GM06990 (cell line): Measurements from ENCODE around the gene UBE3C.

Experiments used
- DNase-seq: peaks from one replicate; pipeline ENCODE4 v3.0.0-alpha.2; 2011; ENCODE audit not compliant: insufficient read length; ENCODE audit errors: extremely low read depth
- H3K27me3 ChIP-seq: replicated peaks from 2 replicates; pipeline ENCODE4 v1.6.0; 2011; ENCODE audit warnings: low read length; ENCODE audit not compliant: control insufficient read depth, insufficient read depth
- H3K36me3 ChIP-seq: 2 replicates; pipeline ENCODE4 v1.5.1; 2011; ENCODE audit warnings: low read length; ENCODE audit not compliant: control insufficient read depth, insufficient read depth
- H3K4me3 ChIP-seq: replicated peaks from 2 replicates; pipeline ENCODE4 v1.5.1; 2011; ENCODE audit warnings: low read depth, mild to moderate bottlenecking, control low read depth, low read length
- TF ChIP-seq, protein P1 (sequence below): IDR thresholded peaks from 2 replicates; pipeline ENCODE4 v1.5.1; 2011; ENCODE audit warnings: low read length, control low read depth, mild to moderate bottlenecking, inconsistent platforms; ENCODE audit not compliant: insufficient read depth, poor library complexity, severe bottlenecking

UBE3C gene

DNA sequence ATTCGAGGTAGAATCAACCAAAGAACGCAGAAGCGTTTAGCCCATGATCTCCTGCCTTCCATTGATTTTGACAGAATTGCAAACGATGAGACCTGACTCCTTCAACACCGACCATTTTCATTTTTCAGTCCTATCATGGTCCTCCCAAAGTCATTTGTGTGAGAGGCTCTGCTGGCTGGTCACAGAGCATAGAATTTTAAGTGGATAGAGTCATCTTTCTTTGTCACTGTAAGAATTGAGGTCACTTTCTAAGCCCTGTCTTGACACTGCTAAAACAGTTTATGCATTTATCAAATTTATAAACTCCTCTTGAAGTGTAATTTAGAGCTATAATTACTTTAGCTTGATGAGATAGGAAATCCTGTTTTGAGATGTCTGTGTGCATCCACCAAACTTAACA lies 72.0 kb downstream of the UBE3C start:
- TF ChIP-seq, protein P1, sequence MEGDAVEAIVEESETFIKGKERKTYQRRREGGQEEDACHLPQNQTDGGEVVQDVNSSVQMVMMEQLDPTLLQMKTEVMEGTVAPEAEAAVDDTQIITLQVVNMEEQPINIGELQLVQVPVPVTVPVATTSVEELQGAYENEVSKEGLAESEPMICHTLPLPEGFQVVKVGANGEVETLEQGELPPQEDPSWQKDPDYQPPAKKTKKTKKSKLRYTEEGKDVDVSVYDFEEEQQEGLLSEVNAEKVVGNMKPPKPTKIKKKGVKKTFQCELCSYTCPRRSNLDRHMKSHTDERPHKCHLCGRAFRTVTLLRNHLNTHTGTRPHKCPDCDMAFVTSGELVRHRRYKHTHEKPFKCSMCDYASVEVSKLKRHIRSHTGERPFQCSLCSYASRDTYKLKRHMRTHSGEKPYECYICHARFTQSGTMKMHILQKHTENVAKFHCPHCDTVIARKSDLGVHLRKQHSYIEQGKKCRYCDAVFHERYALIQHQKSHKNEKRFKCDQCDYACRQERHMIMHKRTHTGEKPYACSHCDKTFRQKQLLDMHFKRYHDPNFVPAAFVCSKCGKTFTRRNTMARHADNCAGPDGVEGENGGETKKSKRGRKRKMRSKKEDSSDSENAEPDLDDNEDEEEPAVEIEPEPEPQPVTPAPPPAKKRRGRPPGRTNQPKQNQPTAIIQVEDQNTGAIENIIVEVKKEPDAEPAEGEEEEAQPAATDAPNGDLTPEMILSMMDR = no peak
- Histone ChIP-seq H3K4me3 (no peak overlapping the region), H3K27me3 (no peaks in the 10 kb centered on the region), H3K36me3 (peaks cover 4% of the 10 kb centered on the region; the same call in 1 of the 2 replicates)
- no peak for DNase-seq

DNA sequence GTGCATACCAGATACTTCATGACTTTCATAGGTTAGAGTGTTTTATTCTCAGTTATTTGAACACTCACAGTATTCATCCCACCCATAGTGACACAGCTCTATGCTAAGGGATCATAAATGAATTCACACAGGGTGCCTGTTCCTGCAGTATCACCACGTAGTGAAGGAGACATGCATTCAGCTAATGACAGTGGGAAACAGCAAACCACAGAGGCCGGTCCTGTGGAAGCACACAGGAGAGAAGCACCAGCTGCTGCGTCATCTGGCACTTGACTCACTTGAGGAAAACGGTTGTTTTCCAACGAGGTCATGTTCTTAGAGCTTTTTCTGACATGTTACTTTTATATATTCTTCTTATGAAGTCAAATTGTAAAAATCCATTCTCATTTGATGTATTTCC lies 73.0 kb downstream of the UBE3C start:
- TF ChIP-seq, protein P1 = no peak
- no peak for DNase-seq
- Histone ChIP-seq H3K4me3 (no peak overlapping the region), H3K36me3 (peaks cover 4% of the 10 kb centered on the region; the same call in 1 of the 2 replicates), H3K27me3 (no peaks in the 10 kb centered on the region)

DNA sequence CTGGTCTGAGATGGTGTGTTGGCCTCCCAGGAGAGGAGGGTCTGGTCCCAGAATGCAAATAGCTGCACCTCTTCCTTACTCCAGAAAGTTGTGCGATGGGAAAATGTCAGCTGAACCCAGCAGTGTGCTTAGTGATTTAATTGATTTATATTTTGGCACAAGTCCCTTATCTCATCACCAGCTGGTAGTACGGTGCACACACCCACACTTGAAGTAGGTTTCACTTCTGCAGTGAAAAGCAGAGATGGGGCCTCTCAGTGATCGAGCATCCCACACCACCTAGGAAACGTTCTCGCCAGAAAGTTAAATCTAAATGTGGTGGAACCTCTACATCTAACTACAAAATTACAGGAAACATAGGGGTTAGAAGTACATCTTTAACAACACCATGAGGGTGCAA lies 80.4 kb downstream of the UBE3C start:
- Histone ChIP-seq H3K27me3 (no peaks in the 10 kb centered on the region), H3K36me3 (peaks cover 5% of the 10 kb centered on the region), H3K4me3 (no peak overlapping the region)
- DNase-seq = no peak
- TF ChIP-seq, protein P1 = no peak

DNA sequence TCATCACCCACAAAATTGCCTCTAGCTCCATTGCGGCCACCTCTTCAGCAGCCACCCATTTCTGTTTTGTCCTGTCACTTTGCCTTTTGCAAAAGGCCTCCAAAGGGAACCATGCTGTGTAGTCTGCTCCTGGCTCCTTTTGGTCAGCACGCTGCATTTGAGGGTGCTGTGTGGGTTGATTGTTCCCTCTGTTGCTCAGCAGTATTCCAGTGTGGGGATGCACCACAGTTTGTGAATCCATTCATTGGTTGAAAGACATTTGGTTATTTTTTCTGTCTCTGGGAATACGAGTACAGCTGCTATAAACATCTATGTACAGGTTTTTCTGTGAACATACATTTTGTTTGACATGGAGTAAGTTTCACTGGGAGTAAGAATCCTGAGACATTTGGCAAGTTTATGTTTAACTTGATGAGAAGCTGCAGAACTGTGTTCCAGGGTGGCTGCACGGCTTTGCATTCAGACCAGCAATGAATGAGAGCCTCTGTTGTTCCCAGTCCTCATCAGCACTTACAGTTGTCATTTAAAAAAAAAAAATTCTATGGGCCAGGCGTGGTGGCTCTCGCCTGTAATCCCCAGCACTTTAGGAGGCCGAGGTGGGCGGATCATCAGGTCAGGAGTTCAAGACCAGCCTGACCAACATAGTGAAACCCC lies 82.3 kb downstream of the UBE3C start:
- TF ChIP-seq, protein P1 = no peak
- Histone ChIP-seq H3K27me3 (no peaks in the 10 kb centered on the region), H3K4me3 (no peak overlapping the region), H3K36me3 (peaks cover 5% of the 10 kb centered on the region)
- DNase-seq = no peak

DNA sequence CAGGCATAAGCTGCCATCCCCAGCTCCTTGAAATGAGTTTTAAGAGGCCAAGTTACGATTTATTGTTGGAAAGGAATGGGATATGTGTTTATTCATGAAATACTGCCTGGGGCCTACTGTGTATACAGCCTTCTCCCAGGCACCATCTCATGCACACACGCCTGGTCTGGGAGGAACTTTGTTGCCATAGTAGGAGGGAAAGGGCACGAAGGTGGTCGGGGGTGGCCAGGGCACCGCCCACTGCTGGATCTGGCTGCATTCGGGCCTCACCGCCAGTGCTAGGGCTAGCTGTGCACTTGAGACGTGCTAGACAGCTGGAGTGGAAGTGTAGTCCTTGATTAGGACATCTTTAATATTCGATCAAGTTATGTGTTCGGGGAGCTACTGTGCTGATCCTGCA lies 84.0 kb downstream of the UBE3C start:
- Histone ChIP-seq H3K36me3 (peaks cover 9% of the 10 kb centered on the region), H3K4me3 (no peak overlapping the region), H3K27me3 (no peaks in the 10 kb centered on the region)
- no peak for DNase-seq
- TF ChIP-seq, protein P1 = no peak

DNA sequence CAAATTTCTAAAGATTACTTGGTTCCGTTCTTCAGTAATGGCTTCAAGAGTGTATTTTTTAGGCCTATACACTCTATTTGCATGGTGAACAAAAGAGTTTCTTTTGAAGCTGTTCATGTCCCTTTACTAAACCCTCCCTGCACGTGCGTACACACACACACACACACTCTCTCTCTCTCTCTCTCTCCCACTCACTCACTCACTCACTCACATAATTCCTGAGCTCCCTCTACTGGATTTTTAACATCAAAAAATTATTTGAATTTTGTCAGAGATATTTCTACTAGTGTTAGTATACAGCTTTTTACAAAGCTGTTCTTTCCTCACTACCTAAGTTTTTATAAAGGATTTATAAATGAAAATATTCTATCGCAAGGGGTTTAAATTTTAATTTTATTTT lies 85.9 kb downstream of the UBE3C start:
- no peaks in the 10 kb centered on the region for H3K27me3 ChIP-seq
- no peak overlapping the region for H3K4me3 ChIP-seq
- peaks cover 15% of the 10 kb centered on the region for H3K36me3 ChIP-seq
- no peak for DNase-seq
- TF ChIP-seq, protein P1 = no peak
